ENCODE results near the gene HAAO.
A peak's percentile ranks its signal among the peaks of the same experiment; 100 is the strongest.

The HAAO gene

DNA sequence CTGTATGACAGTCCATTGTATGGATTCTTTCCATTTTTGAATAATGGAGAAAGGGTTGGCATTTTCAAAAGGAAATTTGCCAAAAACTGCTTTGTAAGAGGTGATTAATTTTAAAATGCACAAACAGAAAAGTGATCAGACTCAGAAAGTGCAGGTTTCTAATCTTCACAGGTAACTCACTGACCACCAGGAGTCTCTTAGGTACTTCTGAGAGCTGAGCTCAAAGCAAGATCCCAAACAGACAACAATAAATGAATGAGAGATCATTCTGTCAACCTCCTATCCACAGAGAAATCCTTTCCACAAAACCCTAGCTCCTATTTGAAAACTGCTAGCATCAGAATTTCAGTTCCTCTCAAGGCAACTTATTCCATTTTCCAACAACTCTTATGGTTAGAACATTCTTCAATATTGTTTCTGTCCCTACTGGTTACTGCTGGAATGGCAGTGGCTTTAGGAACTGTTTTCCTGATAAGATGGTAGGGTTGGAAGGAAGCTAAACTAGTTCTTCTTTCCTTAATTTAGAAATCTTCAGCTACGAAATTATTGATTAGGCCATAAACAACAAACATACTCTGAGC lies 20.6 kb upstream of the HAAO start:
- DNase-seq, result peak; percentile 15

- peak; percentile 27 for DNase-seq
Measured at GRCh38 chr2:42810971-42811811, 18.8 kb upstream of the HAAO start.

DNA sequence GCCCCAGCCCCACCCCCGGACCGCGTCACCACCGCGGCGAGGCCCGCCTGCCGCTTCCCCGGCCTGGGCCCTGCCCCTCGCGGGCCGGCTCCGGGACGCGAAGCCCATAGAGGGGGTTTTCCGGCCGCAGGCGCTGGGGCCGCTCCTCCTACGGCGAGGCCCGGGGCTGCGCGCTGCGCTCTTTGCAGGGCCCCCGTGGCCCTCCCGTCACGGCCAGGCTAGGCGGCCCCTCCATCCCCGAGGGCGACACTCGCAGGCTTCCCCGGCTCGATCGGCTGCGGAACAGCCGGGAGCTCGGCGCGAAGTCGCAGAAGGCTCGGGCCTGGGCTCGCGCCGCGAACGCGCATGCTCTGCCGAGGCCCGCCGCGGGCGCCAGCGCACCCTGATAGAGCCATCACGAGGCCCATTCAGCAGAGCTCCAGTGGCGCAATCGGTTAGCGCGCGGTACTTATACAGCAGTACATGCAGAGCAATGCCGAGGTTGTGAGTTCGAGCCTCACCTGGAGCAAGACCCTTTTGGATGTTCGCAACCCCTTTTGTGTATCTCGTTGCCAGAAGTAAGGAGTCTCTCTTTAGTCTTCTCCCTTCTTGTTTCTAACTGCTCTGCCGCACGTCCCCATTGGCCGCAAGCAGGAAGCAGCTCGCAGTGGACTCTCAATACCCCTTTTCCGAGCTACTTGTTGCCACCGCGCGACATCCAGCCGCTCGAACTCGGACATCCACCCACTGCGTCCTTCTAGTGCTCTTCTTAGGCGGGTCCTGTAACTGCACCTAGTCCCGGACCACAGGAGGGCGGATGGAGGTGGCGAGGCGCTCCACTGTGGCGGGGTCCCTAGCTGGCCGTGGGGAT lies 18.0 kb upstream of the HAAO start:
- DNase-seq, result peak; percentile 93

- peak; percentile 45 for DNase-seq
Measured at GRCh38 chr2:42809819-42810120, 17.4 kb upstream of the HAAO start.

- DNase-seq, result peak; percentile 52
Measured at GRCh38 chr2:42809131-42809818, 16.9 kb upstream of the HAAO start.

DNA sequence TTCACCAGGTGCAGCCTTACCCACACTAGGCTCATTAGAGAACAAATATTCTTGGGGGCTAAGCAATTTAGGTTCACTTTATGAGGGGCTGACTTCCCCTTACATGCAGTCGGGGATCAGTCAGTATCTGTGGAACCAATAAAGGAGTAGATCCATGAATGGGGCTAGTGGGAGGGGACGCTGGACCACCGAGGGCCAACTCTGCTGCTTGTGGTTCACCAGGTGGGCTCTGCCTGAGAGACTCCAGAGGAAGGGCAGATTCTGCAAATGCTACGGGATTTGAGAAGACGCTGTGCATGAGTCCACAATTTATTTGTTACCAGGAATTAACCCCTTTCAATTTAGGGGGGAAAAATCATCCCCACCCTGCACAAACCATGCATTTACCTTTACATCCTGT lies 15.9 kb upstream of the HAAO start:
- DNase-seq, result no peak

DNA sequence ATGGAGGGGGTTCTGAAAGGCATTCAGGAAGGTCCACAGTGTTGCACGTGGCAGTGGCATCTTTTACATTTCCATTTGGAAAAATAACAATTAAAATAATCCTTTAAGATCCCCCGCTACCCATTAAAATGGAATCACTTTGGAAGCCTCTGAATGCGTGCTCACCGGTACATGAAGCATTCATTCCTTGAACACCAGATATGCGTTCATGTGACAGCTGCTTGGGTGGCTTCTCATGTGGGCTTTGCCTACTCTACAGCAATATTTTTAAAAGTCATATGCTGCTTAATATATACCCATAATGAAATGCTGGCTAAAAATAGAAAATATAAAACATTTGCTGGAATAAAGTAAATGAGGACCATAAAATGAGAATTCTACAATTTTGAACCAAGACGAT lies 14.4 kb upstream of the HAAO start:
- DNase-seq, result no peak

GRCh38 chr2:42804891-42805290 lies 12.5 kb upstream of the HAAO start:
- DNase-seq, result no peak

GRCh38 chr2:42804338-42804737 lies 12.0 kb upstream of the HAAO start:
- no peak for DNase-seq

GRCh38 chr2:42802150-42802549 lies 9.8 kb upstream of the HAAO start:
- DNase-seq, result no peak

GRCh38 chr2:42801381-42801780 lies 9.0 kb upstream of the HAAO start:
- DNase-seq, result no peak

- DNase-seq, result no peak
Measured at GRCh38 chr2:42800981-42801380, 8.6 kb upstream of the HAAO start.

GRCh38 chr2:42800461-42800962 lies 8.1 kb upstream of the HAAO start:
- no peak for DNase-seq

DNA sequence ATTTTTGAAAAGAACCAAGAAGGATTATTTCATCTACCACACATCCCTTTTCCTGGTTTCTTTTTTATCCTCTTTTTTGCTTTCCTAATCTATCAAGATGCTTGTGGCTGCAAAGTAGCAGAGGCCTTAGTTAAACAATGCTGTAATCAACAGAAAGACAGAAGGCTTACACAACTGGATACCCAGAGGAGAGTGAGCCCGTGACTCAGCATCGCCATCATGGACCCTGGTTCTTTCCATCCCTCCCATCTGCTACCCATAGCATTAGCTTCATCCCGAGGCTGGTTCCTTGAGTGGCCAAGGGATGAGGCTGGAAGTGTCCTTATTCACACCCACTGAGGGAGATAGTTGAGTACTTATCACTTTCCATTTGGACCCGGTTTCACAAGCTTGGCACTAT lies 7.5 kb upstream of the HAAO start:
- no peak for DNase-seq

DNA sequence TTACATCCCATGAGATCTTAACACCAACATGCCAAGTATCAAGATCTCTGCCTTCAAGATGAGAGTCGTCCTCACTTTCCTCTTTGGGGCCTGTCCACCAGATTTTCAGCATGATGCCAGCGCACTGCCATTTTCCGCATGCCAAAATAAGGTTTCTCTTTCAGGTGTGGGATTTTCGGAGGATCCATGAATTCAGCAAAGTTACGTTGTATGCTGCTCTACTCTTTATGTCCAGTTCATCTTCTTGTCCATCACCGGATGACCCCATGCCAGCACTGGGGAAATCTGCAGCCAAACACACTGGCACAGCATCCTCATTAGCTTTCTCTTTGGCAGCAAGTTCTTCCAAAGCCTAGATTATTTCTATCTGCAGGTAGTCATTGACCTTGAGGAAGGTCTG lies 4.9 kb upstream of the HAAO start:
- no peak for DNase-seq

- no peak for DNase-seq
Measured at GRCh38 chr2:42796427-42797248, 4.3 kb upstream of the HAAO start.

DNA sequence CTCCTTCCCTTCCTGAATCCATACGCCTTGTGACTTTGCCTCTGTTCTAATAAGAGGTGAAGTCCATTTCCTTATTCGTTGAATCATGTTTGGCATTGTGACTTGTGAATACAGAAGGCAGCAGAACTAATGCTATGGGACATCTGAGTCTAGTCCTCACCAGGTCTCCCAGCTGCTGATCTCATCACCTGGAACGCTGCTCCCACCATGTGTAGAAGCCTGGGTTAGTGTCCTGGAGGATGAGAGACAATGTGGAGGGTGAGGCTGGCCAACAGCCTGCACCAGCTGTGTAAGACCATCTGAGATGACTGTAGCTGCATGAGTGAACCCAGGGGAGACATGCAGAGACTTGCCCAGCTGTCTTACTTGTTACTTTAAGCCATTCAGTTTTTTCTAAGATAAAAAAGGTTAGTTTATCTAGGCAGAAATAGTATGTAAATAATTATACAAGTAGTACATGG lies 3.5 kb upstream of the HAAO start:
- DNase-seq, result no peak

DNA sequence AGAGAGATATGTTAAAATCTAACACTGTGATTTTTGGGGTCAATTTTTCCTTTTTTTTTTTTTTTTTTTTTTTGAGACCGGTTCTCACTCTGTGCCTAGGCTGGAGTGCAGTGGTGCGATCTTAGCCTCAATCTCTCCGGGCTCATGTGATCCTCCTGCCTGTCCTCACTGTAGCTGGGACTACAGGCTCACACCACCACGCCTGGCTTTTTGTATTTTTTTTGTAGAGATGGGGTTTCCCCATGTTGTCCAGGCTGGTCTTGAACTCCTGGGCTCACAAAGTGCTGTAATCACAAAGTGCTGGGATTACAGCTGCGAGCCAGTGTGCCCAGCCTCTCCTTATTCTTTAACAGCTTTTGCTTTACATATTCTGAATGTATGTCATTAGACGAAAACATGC lies 2.9 kb upstream of the HAAO start:
- no peak for DNase-seq

DNA sequence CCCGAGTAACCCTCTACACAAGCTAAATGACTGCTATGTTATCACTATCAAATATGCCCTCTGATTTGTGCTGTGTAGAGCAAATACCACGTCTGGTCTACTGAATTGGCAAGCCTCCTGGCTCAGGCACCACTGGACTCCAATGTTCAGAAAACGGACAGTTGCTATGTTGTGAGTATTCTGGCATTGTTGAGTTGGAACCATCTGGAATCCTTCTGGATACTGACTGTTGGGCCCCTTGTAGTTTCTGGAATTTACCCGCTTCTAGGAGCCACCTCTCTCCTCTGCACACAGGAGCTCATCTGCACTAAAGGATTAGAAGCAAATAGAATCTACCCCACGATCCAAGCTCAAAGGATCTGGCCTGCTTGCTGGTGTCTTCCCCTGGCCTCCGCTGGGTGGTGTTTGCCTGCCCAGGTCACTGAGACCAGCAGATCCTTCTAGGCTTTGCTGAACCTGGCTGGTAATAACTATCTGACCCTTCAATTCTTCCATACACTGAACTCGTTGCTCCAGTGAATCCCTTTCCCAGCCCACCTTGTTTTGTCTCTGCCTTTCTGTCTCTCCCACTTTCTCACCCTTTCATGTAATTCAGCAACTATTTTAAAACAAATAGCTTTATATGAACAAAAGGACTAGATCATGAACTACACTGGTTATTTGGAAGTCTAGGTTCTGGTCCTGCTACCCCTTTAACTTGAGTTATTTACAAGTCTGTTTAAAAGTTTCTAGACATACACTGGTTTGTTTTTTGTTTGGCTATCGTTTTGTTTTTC lies 2.1 kb upstream of the HAAO start:
- no peak for DNase-seq

DNA sequence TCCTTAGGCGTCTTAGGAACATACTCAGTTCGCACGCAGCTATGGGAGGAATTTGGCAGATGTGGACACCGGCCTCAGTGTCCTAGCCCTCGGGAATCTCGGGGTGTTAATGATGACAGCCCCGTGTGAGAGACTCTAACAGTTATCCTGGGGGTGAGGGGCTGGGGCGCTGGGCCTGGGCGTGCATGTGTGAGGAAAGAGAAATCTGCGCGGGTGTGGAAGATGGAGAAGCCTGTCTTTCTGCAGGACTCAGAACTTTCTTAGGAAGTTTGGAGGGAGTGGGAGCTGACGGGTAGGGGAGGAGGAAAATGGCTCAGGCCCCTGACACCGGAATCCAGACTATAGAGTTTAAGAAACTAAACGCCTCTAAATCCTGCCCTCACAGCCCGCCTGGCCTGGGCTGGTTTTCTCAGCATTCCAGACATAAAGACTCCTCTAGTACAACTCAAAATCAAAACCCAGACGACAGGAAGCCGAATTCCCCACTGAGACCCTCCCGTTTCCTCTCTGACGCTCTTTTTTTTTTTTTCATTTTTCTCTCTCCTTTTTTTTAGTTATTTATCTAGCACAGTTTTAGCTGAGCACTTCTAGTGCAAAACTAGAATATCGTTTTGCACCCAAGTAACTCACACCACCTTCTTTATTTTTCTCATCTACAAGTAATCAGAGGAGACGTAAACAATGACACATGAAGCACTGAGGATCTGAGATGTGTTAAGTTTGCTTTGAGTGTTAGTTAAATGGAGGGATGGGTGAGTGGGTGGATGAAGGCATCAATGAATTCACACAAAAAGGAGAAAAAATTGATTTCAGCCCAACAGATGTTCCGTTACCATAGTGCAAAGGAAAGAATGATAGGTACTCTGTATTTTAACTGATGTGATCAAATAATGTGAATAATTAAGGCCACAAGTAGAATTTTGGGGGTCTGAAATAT lies 1.2 kb upstream of the HAAO start:
- DNase-seq, result no peak
